ENCODE results near the gene EPHA7. TPM values are rescaled to one million over a fixed set of nuclear protein-coding genes. Genes with fewer than 3 reads are reported as not detected.

EPHA7 gene
- polyA plus RNA-seq, 1 donor (not counting 4 experiments of a cell fraction or from before 2014, with no cell fraction given): not detected

- no peak for FAIRE-seq
- no peaks in the 10 kb centered on the region for H4K20me1 ChIP-seq (ENCODE audit: control insufficient read depth, extremely low read depth, insufficient read depth, low read length)
- no peak overlapping the region for H3K4me2 ChIP-seq (ENCODE audit: control insufficient read depth, extremely low read depth, insufficient read depth, low read depth, low read length)
- no peaks in the 10 kb centered on the region for H3K9me3 ChIP-seq (ENCODE audit: control insufficient read depth, low read depth, low read length)
- TF ChIP-seq EZH2 (IDR thresholded peaks at IDR 0.05; ENCODE audit: low read length): no peak
- TF ChIP-seq CTCF (optimal IDR thresholded peaks at IDR 0.05 in 1 of 3, IDR thresholded peaks at IDR 0.05 in 1 of 3, conservative IDR thresholded peaks at IDR 0.05 in 1 of 3; ENCODE audit: extremely low read depth in 1 of 3, insufficient read depth in 2 of 3, low read length in 3 of 3): no peak
- H3K4me3 ChIP-seq (ENCODE audit: control insufficient read depth in 2 of 3, extremely low read depth in 1 of 3, insufficient read depth in 2 of 3, low read depth in 1 of 3, low read length in 3 of 3): no peak overlapping the region
- H3K27me3 ChIP-seq (ENCODE audit: control insufficient read depth, extremely low read depth, insufficient read depth, low read length): no peaks in the 10 kb centered on the region
- no peaks in the 10 kb centered on the region for H3K9me1 ChIP-seq (ENCODE audit: control insufficient read depth, extremely low read depth, insufficient read depth, low read length)
- no peaks in the 10 kb centered on the region for H3K36me3 ChIP-seq (ENCODE audit: control insufficient read depth in 2 of 2, extremely low read depth in 1 of 2, insufficient read depth in 2 of 2, low read length in 2 of 2)
- DNase-seq (ENCODE audit: low read depth, low spot score): no peak
- no peaks in the 10 kb centered on the region for H3K4me1 ChIP-seq (ENCODE audit: control insufficient read depth, extremely low read depth, insufficient read depth, low read length)
- H3K27ac ChIP-seq (ENCODE audit: control insufficient read depth, insufficient read depth, low read length): no peak overlapping the region
- H2AFZ ChIP-seq (ENCODE audit: control insufficient read depth, low read length): no peak overlapping the region
- H3K9ac ChIP-seq (ENCODE audit: control insufficient read depth, extremely low read depth, insufficient read depth, low read length): no peak overlapping the region
- H3K79me2 ChIP-seq (ENCODE audit: control insufficient read depth, insufficient read depth, low read length): no peaks in the 10 kb centered on the region
- dilution Hi-C loops (cut with MboI; ENCODE audit: extremely low pct_ligation_motif_present, low sequenced_read_pairs): no loop called here
Observed at GRCh38 chr6:93318121-93318520, 101.2 kb downstream of the EPHA7 start.

GRCh38 chr6:93317592-93317991 lies 101.8 kb downstream of the EPHA7 start:
- Histone ChIP-seq H4K20me1 (ENCODE audit: control insufficient read depth, extremely low read depth, insufficient read depth, low read length) (no peaks in the 10 kb centered on the region), H2AFZ (ENCODE audit: control insufficient read depth, low read length) (no peak overlapping the region), H3K4me1 (ENCODE audit: control insufficient read depth, extremely low read depth, insufficient read depth, low read length) (no peaks in the 10 kb centered on the region), H3K79me2 (ENCODE audit: control insufficient read depth, insufficient read depth, low read length) (no peaks in the 10 kb centered on the region), H3K27me3 (ENCODE audit: control insufficient read depth, extremely low read depth, insufficient read depth, low read length) (no peaks in the 10 kb centered on the region), H3K27ac (ENCODE audit: control insufficient read depth, insufficient read depth, low read length) (no peak overlapping the region), H3K9me1 (ENCODE audit: control insufficient read depth, extremely low read depth, insufficient read depth, low read length) (no peaks in the 10 kb centered on the region), H3K36me3 (ENCODE audit: control insufficient read depth in 2 of 2, extremely low read depth in 1 of 2, insufficient read depth in 2 of 2, low read length in 2 of 2) (no peaks in the 10 kb centered on the region), H3K4me2 (ENCODE audit: control insufficient read depth, extremely low read depth, insufficient read depth, low read depth, low read length) (no peak overlapping the region), H3K9me3 (ENCODE audit: control insufficient read depth, low read depth, low read length) (no peaks in the 10 kb centered on the region), H3K9ac (ENCODE audit: control insufficient read depth, extremely low read depth, insufficient read depth, low read length) (no peak overlapping the region), H3K4me3 (ENCODE audit: control insufficient read depth in 2 of 3, extremely low read depth in 1 of 3, insufficient read depth in 2 of 3, low read depth in 1 of 3, low read length in 3 of 3) (no peak overlapping the region)
- dilution Hi-C loops (cut with MboI; ENCODE audit: extremely low pct_ligation_motif_present, low sequenced_read_pairs): no loop called here
- TF ChIP-seq CTCF (optimal IDR thresholded peaks at IDR 0.05 in 1 of 3, IDR thresholded peaks at IDR 0.05 in 1 of 3, conservative IDR thresholded peaks at IDR 0.05 in 1 of 3; ENCODE audit: extremely low read depth in 1 of 3, insufficient read depth in 2 of 3, low read length in 3 of 3): no peak
- TF ChIP-seq EZH2 (IDR thresholded peaks at IDR 0.05; ENCODE audit: low read length): no peak
- FAIRE-seq: no peak
- no peak for DNase-seq (ENCODE audit: low read depth, low spot score)

Data from keratinocyte (primary cell).